ENCODE results near the gene OSGEPL1. TPM values are rescaled to one million over a fixed set of nuclear protein-coding genes. Genes with fewer than 3 reads are reported as not detected.
A peak's percentile ranks its signal among the peaks of the same experiment; 100 is the strongest.
"Not testable (repeated sequence)": the region's sequence is repeated elsewhere in the genome, so short reads cannot be mapped to it uniquely, and the experiment has no call there.

Gene OSGEPL1
- total RNA-seq, 1 experiment from 2014 or later, result 13.4 TPM

DNA sequence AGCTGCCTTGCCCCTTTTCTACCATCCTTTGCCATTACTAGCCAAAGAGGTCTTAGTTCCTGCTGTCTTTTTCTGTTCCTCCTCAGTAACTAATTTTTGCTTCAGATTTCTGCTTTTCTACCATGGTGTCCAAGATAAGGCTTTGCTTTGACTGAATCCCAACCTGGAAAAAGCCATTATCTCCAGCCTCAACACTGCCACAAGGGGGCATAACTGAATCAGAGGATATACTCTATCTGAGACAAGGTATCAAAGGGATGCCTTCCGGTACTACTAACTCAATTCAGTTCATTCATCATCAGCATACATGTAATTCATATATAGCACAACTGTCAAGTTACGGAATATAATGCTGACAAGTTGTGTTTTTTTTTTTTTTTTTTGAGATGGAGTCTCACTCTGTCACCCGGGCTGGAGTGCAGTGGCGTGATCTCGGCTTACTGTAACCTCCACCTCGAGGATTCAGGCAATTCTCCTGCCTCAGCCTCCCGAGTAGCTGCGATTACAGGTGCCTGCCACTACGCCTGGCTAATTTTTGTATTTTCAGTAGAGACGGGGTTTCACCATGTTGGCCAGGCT lies 11.4 kb downstream of the OSGEPL1 start:
- DNase-seq (ENCODE audit: low read depth), result peak; percentile 46

DNA sequence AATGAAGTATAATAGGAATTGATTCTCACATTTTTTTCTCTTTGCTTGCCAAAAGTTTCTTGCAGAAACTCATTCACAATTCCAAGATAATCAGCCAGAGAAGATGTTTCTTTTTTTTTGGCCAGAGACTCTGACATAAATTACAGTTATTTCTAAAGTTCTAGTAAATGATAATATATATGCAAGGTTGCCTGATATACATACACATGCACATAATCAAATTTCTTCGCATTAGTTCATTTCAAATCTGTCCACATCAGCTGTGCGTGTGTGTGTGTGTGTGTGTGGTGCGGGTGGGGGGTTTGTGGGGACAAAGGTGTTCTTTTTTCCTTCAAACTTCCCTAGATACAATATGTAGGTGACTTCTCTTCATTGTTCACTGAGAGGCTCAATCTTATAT lies 33.2 kb downstream of the OSGEPL1 start:
- no peak for DNase-seq (ENCODE audit: low read depth)

DNA sequence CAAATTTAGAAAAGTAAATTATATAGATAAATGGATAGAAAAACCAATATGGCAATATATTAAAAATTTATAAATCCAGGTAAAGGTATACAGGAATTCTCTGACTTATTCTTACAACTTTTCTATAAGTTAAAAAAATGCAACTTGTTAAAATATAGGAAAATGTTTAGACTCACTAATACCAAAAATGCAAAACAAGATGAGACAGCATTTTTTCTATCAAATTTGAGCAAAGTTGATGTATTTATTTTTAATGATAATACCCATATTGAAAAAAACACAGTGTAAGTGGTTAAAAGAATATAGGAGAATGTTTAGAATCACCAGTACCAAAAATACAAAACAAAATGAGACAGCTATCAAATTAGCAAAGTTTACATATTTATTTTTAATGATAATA lies 35.7 kb downstream of the OSGEPL1 start:
- DNase-seq (ENCODE audit: low read depth), result no peak

DNA sequence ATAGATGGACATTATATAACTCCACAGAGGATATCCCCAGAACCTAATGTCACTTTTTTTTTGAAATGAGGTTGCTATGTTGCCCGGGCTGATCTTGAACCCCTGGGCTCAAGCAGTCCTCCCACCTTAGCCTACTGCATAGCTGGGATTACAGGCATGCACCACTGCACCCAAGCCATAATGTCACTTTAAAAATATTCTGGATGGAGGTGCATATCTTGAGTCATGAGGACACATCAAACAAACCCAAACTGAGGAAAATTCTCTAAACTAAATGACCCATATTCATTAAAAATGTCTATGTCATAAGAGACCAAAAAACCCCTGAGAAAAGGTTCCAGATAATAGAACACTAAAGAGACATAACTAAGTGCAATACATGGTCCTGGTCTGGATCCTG lies 36.3 kb downstream of the OSGEPL1 start:
- no peak for DNase-seq (ENCODE audit: low read depth)

DNA sequence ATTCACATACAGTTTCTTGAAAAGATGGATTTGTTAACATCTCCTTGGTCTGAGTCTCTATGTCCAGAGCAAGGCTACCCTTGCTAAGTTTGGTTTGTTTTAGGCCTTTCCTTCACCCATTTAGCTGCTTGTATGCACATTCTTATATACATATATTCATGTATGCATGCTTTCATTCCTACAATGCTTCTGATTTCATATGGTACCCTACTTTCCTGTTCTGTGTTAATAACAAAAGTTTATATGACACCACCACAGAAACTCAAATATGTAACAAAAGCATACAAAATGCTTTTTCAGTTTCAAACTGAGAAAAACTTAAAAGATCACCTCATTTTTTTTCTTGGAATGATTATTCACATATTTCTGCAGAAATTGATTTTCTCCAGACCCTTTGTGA lies 39.4 kb downstream of the OSGEPL1 start:
- DNase-seq (ENCODE audit: low read depth), result no peak

DNA sequence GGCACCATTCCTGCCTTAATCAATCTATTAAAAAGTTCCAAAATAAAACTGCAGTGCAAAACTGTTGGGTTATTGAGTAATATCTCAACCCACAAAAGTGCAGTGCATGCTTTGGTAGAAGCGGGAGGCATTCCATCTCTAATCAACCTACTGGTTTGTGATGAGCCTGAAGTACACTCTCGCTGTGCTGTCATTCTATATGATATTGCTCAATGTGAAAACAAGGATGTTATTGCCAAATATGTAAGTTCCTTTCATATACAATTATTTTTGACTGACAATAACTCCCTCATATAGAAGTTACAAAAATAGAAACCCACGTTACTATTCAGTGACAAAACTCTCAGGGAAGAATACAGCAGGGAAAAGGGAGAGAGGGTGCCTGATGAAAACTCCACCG lies 43.0 kb downstream of the OSGEPL1 start:
- no peak for DNase-seq (ENCODE audit: low read depth)

DNA sequence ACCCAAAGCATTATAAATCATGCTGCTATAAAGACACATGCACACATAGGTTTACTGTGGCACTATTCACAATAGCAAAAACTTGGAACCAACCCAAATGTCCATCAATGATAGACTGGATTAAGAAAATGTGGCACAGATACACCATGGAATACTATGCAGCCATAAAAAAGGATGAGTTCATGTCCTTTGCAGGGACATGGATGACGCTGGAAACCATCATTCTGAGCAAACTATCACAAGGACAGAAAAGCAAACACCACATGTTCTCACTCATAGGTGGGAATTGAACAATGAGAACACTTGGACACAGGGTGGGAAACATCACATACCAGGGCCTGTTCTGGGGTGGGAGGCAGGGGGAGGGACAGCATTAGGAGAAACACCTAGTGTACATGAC lies 45.0 kb downstream of the OSGEPL1 start:
- DNase-seq (ENCODE audit: low read depth), result not testable (repeated sequence)

DNA sequence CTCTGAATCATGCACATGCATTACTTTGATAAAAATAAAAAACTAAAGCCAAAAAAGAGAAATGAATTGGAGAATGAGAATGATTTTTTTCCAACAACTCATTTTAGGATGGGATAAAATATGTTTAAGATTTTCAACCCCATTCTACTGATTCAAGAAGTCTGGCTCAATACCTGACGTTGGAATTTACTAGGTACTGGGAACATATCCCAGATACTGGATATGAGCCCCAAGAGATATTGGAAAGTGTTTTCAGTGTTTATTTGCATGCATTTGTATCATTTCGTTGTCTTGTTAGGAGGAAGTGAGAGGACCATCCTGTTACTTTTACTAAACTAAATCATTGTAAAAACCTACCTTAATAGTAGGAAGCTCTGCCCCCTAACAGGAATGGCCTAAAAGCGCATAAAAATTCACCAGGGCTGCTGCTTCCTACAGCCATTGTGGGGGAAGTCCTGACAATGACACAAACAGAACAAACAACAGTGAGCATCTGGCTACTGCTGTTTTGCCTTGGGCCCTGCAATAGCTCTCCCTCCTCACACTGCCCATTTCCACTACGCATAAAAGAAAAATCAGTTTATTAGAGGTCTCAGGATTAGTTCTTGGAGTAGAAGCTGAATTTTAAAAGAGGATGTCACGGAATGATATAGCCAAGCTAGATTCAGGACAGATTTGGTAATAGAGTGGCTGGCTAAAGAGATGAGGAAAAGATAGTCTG lies 52.9 kb downstream of the OSGEPL1 start:
- DNase-seq (ENCODE audit: low read depth), result no peak

DNA sequence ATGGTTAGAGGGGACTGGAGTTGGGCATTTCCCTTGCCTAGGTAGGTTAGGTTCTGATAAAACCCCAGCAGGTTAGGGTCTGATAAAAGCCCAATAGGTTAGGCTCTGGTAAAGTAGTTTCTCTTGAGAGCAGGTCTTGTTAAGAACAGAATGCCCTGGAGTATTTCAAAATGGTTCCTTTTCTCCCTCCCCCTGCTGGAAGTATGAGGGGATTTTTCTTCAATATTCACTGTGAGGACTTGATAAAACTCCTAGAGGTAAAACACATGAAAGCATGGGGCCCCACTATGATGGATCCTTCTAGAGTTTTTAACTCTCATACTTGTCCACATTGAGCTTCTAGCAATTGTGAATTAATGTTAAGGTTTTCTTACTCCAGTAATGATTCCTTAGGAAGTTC lies 60.5 kb downstream of the OSGEPL1 start:
- DNase-seq (ENCODE audit: low read depth), result peak; percentile 5

DNA sequence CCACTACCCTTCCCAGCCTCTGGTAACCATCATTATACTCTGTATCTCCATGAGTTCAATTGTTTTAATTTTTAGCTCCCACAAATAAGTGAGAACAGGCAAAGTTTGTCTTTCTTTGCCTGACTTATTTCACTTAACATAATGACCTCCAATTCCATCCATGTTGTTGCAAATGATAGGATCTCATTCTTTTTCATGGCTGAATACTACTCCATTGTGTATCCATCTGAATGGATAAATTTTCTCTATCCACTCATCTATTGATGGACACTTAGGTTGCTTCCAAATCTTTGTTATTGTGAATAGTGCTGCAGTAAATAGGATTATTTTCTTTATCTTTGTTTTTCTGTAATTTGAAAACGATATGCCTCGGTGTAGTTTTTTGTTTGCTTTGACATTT lies 61.9 kb downstream of the OSGEPL1 start:
- DNase-seq (ENCODE audit: low read depth), result no peak

DNA sequence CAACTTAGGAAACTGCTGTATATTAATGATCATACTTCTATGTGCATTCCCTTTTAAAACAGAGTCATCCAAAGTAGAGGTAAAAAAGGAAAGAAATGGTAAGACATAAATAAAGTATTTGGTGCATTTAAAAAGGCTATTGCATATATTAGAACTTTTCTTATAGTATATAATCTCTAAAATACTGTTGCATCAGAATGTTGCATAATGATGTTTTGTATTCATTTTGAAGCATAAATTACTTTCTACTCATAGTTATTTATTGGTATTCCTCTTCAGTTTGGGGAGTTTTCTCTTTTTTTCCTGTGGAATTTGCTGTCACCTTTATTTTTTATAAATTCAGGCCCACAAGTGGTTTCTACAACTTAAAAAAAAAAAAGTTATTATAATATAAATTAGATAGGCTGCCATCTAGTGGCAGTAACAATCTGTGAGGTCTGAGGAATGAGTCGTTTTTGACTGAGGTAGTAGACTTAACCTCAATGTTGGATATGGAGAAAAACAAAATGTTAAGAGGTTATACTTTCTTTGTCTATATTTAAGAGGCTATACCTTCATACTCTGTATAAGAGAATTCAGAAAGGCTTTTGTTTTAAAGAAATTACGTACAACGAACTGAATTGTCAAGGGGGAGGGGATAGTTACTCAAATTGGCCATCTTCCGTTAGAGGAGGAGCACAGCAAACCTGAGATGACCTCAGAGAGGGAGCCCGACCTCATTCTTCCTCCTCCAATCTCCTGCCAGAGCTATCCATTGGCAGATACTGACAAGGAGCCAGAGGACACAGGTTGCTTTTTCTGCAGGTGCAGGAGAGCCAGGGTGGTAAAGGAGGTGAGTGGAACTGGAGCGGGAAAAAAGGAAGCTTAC lies 64.3 kb downstream of the OSGEPL1 start:
- DNase-seq (ENCODE audit: low read depth), result peak; percentile 61

Other genes with a start within 250 kb of the OSGEPL1 start
- gene SLC40A1, start 182.0 kb downstream of the OSGEPL1 start, total RNA-seq (2014; rRNA removed; shearing (Covaris generic)), result 0.39 and 0.76 TPM in 2 replicates
- gene ASNSD1, start 101.3 kb downstream of the OSGEPL1 start, total RNA-seq (2014; rRNA removed; shearing (Covaris generic)), result 30.1 and 48.1 TPM in 2 replicates
- gene ANKAR, start 88.1 kb downstream of the OSGEPL1 start, total RNA-seq (2014; rRNA removed; shearing (Covaris generic)), result 2.2 and 3.5 TPM in 2 replicates
- gene ORMDL1, start 21.5 kb upstream of the OSGEPL1 start, total RNA-seq (2014; rRNA removed; shearing (Covaris generic)), result 76.3 and 81.1 TPM in 2 replicates
- 17.5 and 22.8 TPM in 2 replicates for gene PMS1, start 21.7 kb upstream of the OSGEPL1 start, total RNA-seq (2014; rRNA removed; shearing (Covaris generic))

All from M059J (cell line).